AG20443 (cell line): ENCODE results near the gene SMC6.

Experiments
- DNase-seq: peaks from one replicate; pipeline ENCODE4 v3.0.0; 2012; ENCODE audit warnings: low spot score, mixed read lengths

Gene SMC6, protein sequence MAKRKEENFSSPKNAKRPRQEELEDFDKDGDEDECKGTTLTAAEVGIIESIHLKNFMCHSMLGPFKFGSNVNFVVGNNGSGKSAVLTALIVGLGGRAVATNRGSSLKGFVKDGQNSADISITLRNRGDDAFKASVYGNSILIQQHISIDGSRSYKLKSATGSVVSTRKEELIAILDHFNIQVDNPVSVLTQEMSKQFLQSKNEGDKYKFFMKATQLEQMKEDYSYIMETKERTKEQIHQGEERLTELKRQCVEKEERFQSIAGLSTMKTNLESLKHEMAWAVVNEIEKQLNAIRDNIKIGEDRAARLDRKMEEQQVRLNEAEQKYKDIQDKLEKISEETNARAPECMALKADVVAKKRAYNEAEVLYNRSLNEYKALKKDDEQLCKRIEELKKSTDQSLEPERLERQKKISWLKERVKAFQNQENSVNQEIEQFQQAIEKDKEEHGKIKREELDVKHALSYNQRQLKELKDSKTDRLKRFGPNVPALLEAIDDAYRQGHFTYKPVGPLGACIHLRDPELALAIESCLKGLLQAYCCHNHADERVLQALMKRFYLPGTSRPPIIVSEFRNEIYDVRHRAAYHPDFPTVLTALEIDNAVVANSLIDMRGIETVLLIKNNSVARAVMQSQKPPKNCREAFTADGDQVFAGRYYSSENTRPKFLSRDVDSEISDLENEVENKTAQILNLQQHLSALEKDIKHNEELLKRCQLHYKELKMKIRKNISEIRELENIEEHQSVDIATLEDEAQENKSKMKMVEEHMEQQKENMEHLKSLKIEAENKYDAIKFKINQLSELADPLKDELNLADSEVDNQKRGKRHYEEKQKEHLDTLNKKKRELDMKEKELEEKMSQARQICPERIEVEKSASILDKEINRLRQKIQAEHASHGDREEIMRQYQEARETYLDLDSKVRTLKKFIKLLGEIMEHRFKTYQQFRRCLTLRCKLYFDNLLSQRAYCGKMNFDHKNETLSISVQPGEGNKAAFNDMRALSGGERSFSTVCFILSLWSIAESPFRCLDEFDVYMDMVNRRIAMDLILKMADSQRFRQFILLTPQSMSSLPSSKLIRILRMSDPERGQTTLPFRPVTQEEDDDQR

DNA sequence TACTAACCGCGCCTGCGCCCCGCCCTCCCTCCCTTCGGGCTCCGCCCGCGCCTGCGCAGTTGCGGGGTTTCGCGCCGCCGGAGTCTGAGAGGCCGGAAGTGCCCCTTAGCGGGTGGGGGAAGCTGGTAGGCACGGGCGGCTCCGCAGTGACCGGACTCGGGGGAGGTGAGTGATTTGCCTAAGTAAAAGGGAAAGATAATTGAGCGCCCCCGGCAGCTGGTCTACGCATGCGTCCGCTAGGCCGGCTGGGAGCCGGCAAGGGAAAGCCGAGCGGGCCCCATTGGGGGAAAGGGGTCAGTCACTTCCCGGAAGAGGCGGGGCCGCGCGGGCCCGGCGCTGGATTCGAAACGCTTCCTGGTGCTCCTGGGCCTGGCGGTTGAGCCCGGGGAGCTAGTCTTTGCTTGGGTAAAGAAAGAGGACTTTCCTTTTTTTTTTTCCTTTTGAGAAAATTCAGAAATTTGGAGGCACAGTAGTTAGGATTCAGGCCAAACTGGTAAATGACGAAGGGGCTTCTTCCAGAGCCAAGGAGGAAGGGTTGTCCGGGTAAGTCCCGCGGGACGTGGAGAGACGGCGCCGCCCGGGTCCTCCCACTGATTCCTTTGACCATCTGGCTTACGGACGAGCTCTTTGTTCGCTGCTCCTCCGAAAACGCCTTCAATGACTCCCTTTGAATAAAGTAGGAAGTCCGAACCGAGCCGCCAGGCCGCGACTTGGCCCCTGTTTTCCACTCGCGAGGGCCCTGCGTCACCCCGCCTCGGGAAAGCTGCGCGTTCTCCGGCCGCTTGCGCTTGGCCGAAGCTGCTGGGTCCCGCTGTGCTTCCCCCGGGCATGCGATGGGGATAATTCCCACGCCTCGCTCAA is at the start of gene SMC6, which contains the start of gene GEN1:
Gene SMC6, minus strand, starts transcription at position 8 of the 861 bp plus-strand sequence. CDS start 7,864 bp downstream, outside the sequence.
Gene GEN1, plus strand, starts transcription at position 336 of the 861 bp plus-strand sequence. CDS start 5,806 bp downstream, outside the sequence.
- DNase-seq = peak; percentile 100

DNA sequence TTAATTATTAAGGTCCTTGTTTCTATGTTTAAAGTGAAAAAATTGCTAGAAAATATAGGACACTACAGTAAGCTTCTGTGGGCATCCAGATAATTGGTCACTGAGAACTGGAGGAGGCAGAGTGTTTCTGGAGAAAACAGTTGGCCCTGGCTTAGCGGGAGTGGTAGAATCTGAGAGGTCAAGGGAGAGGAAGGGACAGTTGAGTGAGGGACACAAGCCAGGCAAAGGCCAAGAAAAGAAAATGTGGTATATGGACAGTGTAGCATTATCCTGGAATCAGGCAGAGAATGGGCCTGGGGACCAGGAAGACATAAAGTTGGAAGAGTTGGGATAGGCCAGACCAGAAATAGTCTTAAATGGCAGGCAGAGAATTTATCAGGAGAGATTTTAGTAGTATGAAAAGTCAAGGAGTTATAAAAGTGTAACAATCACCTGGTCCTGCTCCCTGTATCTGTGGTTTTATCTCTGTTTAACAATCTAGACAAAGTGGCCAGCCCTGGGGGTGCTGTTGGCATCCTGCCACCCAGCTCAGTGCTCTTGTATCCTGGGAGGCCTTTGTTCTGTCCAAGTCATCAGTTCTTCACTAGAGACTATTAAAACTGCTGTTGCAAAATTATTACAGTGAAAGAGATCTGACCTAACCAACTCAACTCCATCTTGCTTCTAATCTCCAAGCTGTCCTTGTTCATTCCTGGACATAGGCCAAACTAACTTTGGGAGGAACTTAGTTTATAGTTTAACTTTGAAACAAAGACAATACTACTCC is 47.3 kb upstream of the SMC6 start:
- DNase-seq = no peak

DNA sequence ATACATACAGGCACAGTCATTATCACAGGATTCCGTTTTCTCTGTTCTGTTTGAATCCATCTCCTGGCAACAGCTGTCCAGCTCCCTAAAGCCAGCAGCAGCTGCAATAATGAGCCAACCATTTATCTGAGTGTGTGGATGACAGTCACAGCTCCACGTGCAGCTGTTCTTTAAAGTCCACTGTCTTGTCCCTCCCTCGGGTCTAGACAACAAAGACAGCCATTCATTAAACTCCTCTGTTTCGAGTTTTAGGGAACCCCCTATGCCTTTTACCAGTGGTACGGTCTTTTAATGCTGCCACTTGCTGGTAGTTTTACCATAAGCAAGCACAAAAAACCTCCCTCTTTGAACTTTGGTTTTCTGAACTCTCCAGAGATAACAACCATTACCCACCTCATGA is 46.6 kb upstream of the SMC6 start:
- no peak for DNase-seq

DNA sequence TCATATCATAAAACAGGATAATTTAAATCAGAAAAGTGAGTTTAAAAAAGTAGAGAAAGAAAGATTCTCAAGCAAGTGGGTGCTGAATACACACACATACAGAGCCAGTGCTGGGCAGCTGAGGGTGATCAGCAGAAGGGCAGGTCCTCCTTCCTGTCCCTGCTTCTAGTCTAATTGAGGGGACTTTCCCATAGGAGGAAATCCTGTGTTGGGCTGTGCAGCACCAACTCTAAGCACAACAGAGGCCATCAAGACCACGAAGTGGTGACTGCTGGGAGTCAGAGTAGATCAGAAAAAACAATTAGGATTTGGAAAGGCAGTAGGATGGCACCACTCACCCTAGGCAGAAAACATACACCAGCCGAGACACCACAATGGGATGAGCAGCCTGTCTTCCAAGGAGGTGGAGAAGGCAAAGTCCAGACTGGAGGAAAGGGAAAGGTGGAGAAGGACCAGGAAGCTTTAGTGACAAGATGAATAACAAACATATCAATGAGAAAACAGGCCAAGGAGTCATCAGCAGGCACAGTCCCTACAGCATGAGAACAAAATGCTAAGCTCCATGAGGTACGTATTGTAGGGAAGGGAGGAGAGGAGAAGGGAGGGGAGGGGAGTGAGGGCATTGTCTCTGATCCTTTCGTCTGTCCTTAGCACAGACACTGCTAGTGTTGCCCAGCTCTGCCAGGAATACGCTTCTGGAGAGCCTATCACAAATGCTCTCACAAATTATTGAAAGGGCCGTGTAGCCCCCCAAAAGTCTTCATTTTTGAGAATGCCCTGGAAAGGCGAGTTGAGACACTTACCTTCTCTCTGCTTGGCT is 45.9 kb upstream of the SMC6 start:
- DNase-seq = no peak

DNA sequence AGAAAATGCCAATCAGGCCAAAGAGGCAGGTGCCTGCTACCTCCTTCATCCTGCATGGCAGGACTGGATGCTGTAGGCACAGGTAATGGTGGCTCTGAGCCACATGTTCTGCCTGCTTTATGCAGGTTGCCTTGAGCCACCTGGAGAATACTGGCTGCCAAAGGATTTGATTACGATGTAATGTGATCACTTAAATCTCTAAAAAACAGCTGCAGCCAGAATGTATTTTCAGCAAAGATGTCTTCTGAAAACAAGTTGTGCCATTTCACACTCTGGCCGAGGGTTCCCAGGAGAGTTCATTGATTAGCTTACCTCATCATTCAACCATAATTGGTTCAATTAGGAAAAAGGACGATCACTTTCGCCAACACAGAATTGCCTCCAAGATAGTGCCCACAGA is 44.7 kb upstream of the SMC6 start:
- no peak for DNase-seq

DNA sequence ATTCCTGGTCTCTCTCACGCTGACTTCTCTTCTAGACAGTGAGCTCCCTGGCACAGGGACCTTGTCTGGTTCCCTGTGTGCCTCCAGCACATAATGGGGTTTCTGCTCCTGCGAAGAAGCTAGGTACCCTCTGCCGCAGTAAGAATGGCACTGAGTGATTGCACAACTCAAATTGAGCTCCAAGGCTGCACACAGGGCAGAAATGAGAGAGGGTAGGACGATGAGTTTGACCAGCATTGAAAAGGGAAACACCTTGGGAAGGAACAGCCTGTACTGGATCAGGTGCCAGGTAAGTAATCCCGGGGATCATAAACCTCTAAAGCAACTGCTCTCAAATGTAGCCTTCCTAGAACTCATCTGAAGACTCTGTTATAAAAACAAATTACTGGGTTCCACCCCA is 41.7 kb upstream of the SMC6 start:
- no peak for DNase-seq

DNA sequence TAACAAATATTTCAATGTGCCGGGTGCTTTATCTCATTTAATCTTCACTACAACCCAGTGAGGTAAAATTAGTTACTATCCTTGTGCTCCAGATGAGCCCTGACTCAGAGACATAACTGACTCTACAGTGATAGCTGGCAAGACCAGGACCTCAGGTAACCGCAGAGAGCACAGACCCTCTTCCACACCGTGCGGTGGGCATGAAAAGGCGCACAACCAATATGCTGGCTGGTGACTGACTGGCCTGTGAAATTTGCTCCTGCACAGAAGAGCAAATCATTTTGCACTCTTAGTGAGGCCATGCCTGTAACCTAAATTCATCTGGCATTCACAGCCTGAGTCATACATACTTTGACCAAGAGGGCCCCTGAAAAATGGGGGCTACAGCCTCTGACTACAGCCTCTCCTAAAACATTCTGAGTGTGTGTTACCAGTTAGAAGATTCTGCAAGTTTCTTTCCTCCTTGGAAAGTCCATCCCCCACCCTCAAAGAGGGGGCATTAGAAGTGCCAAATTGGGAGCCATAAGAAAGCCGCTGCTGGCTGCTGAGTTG is 40.3 kb upstream of the SMC6 start:
- DNase-seq = no peak

DNA sequence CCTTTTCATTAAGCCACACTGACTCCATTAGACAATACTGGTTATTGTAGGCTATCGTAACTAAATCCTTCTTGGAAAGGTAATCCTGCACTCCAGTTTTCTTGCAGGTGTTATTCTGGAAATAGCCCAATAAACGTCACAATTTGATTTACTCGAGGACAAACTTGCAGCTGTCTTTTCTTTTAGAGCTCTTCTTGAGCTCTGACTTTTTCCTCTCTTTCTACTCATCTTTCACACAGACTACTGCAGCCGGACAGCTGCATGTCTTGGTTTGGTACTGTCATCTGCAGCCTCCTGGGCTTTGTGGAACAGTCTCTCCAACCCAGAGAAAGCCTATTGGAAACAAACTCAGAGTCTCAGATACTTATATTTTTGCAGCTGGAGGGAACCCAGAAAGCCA is 39.7 kb upstream of the SMC6 start:
- DNase-seq = no peak

DNA sequence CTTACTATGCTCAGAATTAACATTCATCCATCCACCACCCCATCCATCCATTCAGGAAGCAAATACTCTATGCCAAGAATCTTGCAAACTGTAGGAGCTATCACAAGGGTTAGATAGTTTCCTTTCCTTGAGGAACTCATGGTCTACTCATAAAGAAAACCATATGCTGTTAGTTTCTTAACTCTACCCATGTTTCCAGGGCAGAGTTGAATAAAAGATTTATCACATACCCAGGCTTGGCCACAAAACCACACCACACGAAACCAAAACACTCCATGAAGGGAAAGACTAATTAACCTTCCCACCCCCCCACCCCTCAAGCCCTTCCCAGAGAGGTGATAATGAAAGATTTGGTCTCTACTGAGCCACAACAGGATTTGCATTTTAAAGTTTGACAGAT is 38.9 kb upstream of the SMC6 start:
- DNase-seq = no peak

DNA sequence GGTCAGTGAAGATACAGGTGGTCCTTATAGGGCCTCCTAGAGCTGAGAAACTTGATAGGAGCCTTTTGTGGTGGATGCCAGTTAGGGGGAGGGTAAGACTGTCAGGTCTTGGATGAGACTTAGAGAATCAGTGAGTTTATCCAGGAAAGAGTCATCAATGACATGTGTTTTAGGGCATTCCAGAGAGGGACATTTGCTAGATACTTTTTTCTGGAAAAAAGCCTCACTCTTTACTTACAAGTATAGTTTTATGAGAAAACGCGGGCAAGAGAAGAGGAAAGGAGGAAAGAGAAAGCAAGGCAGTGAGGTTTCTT is 38.2 kb upstream of the SMC6 start:
- DNase-seq = no peak

DNA sequence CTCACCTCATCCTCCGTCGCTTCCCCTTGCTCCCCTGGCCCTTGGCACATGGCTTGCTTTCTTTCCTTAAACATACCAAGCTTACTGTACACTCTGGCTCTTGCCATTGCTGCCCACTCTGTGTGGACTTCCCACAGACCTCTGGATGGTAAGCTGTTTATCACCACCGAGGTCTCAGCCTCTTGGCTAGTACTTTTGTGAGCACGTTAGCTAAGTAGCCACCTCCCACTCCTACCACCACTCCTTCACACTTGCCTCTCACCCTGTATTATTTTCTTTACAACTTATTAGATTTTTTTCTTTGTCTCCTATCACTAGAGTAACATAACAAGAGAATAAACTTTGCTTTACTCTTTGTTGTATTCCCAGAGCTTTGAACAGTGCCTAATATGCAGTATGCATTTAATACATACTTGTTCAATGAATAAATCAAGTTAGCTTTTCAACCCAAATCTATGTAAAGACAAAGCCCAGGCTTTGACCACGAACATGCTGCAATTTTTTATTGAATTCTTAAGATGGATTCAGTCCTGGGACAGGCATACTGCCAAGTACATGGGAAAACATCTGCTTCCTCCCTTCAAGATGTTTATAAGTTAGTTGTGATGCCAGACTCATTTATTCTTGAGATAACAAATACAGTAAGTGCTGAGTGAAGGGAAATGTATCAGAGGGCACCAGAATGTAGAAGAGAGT is 37.7 kb upstream of the SMC6 start:
- no peak for DNase-seq

DNA sequence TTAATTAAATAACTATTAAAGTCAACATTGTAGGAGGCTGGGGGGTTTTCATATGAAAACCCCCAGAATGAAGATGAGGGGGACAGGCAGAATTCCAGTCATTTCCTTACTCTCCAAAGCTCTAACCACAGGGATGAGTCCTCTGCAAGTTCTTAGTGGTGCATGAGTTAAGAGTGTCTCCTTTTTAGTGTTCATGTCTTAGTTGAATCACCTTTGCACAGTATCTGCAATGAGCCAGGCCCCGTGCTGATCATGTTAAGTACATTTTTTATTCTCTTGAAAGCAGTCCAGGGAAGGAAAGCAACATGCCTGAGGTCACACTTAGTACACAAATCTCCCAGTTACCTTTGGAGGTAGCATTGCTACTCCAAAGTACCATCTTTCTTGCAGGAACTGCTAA is 36.9 kb upstream of the SMC6 start:
- no peak for DNase-seq

DNA sequence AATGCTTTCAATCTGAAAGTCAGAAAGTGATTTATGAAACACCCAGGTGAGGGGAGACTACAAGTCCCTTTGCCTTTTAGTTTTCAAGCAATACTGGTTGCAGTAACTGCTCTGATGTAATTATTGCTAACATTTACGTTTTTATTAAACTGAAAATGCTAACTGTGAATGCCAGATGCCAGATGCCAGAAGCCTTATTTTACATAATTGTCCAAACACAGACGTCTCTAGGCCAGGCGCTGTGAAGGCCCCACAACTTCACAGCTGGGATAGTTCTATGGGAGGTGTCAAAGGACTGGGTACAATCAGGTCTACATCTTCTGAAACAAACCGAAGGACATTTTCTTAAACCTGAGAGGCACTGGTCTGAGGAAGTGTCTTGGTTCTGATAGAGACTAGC is 35.2 kb upstream of the SMC6 start:
- no peak for DNase-seq

DNA sequence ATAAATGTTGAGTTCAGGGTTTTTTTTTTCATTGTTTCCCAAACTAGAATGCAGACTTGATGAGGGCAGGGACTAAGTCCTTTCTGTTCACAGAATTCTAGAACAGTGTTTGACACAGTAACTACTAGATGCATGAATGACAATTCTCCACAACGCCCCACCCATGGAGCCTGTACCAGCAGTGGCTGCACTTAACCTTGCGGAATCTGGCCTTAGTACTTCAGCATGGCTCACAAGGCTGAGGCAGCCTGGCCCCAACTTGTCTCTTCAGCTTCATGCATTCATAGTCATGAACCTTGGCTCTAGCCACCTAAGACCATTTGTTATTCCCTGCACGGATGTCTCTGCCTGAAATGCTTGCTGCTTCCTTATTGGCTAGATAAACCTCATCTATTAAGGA is 33.1 kb upstream of the SMC6 start:
- DNase-seq = no peak

DNA sequence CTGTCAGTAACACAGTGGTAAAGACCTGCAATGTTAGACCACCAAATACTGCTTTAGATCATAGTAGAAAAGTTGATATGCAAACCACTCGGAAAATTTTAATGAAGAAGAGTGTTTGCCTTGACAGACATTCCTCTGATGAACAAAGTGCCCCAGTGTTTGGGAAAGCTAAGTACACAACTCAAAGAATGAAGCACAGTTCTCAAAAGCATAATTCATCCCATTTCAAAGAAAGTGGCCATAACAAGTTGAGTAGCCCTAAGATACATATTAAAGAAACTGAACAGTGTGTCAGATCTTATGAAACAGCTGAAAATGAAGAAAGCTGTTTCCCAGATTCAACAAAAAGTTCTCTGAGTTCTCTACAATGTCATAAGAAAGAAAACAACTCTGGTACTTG is 27.9 kb upstream of the SMC6 start:
- DNase-seq = no peak

DNA sequence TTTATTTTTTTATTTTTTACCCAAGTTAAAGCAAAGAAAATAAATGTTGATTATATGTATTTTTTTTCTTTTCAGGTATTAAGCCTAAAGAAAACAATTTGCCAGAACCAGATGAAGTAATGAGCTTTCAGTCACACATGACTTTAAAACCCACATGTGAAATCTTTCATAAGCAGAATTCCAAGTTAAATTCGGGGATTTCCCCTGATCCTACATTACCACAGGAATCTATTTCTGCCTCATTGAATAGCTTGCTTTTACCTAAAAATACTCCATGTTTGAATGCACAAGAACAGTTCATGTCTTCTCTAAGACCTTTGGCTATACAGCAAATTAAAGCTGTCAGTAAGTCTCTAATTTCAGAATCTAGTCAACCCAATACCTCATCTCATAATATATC is 26.9 kb upstream of the SMC6 start:
- no peak for DNase-seq

DNA sequence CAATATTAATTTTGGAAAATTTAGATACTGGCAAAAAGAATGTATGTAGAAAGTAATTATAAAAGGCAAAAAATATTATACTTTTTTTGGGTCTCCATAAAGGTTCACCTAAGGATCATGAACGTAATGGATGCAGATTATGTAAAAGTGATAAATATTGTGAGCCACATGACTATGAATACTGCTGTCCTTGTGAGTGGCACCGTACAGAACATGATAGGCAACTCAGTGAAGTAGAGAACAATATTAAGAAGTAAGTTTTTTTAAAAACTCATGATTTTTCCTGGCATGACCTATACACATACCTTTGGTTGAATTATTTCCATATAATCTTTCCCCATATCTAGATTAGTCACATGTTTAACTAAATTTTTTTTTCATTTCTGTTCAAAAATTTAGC is 18.9 kb upstream of the SMC6 start:
- no peak for DNase-seq

DNA sequence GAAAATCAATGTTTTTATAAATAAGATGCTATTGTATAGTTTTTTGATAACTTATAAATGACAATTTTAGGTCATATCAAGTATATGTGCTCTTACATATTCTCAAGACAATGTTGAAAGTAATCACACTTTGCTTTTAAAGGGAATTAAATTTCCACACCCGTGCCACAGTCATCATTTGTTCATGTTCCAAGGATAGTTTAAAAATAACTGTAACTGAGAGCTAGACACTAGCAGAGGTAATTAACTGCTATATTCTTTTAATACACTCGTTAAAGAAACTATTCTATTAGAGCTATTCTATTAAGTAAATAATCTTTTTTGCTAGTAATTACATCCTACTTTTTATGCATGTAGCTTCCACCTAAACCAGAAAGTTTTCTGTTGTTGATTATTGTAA is 18.3 kb upstream of the SMC6 start:
- DNase-seq = no peak

DNA sequence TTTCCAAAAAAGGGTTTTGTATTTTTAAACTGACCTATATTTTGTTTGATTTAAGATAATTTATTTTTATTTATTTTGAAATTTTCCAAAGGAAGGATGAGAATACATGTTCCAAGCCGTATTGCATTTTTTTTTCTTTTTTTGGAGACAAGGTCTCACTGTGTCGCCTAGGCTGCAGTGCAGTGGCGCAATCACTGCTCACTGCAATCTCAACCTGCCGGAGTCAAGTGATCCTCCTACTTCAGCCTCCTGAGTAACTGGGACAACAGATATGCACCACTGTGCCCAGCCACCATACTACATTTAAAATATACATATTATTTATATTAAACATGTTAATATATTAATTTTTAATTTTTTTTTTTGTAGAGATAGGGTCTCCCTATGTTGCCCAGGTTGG is 15.3 kb upstream of the SMC6 start:
- no peak for DNase-seq
